DND-41 (cell line): ENCODE data around the gene PTGES2.

Experiments
- CTCF ChIP-seq: IDR thresholded peaks from 2 replicates; pipeline ENCODE4 v1.5.1; 2012; ENCODE audit warnings: borderline replicate concordance, low read length, moderate library complexity, mild to moderate bottlenecking; ENCODE audit not compliant: poor library complexity, severe bottlenecking; ENCODE audit errors: extremely low read depth
- EZH2 ChIP-seq: IDR thresholded peaks from 3 replicates; pipeline ENCODE4 v1.6.1; 2012; ENCODE audit warnings: borderline replicate concordance, low read depth, mild to moderate bottlenecking, moderate library complexity, low read length, inconsistent platforms; ENCODE audit not compliant: severe bottlenecking

GRCh38 chr9:128136816-128137793 is 9.6 kb upstream of the PTGES2 start:
- TF ChIP-seq CTCF, result no peak
- TF ChIP-seq EZH2, result no peak
